NCI-H1417 (cell line): Measurements from ENCODE around the gene CNTNAP4.

Experiments used
- DNase-seq, 3 experiments: peaks; one replicate each; lab custom pipeline; 2025; lab: John Stamatoyannopoulos, UW

The CNTNAP4 gene

DNA sequence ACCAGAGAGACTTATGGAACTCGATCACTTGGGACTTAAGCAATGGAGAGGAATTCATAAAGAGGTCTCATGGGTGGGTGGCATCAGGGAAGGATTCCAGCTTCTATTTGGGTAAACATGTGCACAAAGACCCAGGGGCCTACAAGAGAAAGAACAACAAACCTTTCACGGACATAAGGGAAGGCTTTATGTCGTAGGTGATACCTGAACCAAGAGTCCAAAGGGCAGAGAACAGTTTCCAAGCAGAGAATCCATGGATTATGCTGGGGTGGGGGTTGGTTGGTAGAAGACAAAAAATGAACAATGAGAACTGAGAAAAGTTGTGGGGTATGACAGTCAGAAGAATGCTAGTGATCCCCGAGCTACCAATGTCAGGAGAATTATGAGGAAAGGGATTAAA, 119.8 kb downstream of the CNTNAP4 start:
- no peak for DNase-seq

DNA sequence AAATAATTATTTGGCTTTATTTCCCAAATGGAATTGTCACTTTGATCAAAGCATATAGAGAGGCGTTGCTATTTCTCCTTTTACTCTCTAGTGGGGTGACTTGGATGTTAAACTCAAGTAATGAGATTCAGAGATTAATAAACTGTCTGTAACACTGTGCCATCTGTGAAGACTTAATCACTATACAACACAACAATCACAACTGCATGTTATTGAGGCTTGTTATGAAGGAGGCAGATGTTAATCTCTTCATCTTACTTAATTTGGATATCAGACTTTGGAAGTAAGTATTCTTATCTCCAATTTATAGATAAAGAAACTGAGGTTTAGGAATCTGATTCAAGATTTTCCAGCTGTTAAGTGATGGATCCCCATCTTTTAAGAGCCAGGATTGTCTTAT, 132.5 kb downstream of the CNTNAP4 start:
- DNase-seq: no peak

DNA sequence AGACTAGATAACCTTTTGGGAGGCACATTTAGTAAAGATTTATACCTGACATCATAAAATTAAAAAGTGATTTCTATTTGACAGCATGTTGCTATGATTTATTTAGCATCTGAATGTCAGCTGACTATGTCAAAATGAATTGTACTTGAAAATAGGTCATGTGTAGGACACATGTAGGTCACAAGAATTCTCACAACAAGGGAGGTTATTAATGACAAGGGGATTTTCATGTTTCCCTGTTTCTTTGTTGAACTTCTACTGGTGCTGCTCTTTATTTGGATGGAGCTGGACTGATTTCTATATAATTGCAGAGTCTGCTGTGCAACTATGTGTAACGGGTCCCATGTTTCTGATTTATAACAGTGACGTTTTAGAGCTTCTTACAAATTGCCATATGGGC, 144.4 kb downstream of the CNTNAP4 start:
- DNase-seq: no peak

GRCh38 chr16:76428858-76429257, 151.7 kb downstream of the CNTNAP4 start:
- no peak for DNase-seq

DNA sequence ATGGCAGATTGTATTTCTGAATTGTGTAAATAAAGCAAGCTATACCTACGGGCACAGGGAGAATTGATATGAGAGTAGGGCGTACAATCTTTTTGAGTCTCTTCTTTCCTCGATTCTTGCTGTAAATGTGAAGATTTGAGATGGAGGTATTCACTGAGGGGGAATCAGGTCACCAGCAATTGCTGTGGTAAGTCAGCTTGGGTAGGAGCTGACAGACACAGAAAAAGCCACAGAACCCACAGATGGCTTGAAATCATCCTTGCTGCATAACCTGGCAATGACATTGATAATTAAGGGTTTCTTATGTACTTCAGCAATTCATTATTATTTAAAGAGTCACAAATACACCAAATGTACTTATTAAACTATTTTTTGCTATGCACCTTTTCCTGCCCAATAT, 164.2 kb downstream of the CNTNAP4 start:
- no peak for DNase-seq

DNA sequence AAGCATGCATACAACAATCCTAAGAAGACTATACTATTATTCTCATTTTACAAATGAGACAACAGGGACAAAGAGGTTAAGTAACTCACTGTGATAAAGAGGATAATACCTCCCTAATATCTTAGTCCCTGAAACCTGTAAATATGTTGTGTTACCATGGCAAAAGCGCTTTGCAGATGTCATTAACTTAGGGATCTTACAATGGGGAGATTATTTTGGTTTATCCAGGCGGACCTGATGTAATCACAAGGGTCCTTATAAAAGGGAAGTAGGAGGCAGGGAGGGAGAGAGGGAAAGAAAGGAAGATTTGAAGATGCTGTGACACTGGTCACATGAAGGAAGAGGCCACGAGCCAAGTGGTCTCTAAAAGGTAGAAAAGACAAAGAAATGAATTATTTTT, 164.7 kb downstream of the CNTNAP4 start:
- DNase-seq: peak in 1 of 3 experiments; percentile 25

GRCh38 chr16:76443973-76444372, 166.8 kb downstream of the CNTNAP4 start:
- no peak for DNase-seq

- DNase-seq: no peak
Measured at GRCh38 chr16:76444832-76445231, 167.6 kb downstream of the CNTNAP4 start.

DNA sequence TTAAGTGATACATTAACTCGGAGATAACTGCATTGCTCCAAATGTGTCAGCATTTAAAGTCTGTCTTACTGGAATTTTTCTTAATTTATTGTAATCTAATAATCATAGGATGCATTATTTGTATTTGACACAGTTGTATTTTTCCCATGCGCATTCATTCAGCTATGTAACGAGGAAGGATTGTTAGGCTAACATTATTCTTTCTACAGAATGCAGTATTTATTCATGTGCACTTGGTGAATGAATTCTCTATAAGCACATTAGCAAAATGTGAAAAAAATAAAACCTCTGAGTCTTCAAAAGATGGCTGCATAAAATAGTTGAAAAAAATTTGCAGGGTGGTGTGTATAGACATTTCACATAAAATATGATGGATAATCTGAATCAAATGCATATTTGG, 168.6 kb downstream of the CNTNAP4 start:
- no peak for DNase-seq

DNA sequence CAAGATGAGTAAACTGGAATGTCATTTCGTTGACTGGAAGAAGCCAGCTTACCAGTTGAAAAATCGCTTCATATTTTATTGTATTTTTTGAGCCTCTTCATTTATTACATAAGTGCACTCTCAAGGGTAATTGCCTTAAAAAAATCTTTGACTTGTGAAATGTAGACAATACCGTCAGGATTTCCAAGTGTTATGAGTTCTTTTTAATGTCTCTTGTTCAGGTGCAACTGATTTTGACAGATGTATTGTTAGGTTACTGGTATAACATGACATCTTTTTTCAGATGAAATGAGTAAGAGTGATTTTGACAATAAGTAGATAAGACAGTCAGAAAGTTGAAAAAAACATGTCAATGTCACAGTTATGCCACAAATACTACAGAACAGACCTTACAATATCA, 169.1 kb downstream of the CNTNAP4 start:
- no peak for DNase-seq

DNA sequence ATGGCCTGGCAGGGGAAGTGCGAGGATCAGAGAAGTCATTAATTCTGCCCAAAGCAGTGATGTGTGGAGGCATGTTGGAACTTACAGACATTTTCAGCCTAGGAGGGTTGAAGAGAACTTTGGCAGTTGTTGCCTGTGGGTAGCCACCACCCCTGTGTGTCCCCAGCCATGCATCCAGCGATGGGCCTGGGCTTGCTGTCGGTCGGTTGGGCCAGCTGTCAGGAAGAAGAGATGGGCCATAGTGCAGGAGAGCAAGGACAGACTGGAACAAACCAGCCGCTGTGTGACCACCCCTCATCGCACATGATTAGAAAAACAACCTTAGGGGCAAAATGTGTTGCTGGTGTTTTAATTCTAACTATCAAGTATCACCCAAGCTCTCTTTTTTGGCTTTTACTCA, 173.7 kb downstream of the CNTNAP4 start:
- DNase-seq: no peak

DNA sequence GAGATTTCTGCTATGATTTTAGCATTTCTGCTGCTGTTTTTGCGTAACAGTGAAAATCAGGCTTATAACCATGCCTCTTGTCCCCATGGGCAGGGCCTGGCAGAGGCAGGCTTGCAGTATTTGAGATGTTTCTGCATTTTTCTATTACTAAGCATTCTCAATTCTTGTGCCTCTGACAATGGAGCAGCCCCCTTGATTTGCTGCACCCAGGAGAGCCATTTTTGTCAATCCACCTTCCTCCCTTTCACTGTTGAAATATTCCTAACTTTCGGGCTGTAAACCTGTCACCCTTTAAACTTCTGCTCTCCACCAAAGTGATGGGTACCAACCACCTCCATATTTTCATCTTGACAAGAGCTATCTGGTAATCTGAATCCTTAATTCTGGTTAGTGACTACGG, 178.1 kb downstream of the CNTNAP4 start:
- DNase-seq: no peak

- DNase-seq: no peak
Measured at GRCh38 chr16:76456016-76456415, 178.8 kb downstream of the CNTNAP4 start.

DNA sequence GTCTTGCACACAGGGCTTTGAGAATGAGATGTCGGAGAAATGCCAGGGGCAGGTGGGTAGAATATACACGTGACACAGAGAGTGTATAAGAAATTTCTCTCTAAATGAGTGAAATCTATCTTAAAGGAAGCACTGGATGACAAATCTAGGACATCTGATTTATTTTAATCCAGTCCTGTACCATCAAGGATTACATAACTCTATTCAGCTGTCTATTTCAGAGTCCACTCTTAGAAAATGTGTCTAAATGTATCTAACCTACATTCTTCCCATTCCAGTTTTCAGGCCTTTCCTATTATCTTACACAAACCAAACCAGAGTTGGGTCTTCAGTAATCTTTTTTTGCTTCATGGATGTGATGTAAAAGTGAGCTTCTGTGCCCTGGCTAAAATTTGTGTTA, 181.9 kb downstream of the CNTNAP4 start:
- no peak for DNase-seq

GRCh38 chr16:76461836-76462235, 184.6 kb downstream of the CNTNAP4 start:
- DNase-seq: no peak

- no peak for DNase-seq
Measured at GRCh38 chr16:76464955-76465620, 187.9 kb downstream of the CNTNAP4 start.

DNA sequence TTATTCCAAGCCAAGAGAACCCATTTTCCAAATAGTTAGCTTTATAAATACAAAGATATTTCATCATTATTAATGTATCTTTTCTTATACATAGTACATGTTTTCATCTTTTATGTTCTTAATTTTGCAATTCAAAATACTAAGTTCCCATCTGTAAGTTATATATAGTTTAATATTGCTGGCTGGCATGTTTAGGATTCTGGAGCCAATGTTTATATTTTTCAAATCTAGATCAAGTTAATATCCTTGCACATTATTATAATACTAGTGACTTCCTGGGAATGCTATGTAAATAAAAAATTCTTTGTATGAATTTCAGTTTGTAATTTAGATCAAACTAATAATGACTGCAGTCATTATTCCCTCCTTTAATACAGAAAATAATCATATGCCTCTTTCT, 189.7 kb downstream of the CNTNAP4 start:
- DNase-seq: no peak

- DNase-seq: no peak
Measured at GRCh38 chr16:76474048-76474447, 196.8 kb downstream of the CNTNAP4 start.

- no peak for DNase-seq
Measured at GRCh38 chr16:76478105-76478504, 200.9 kb downstream of the CNTNAP4 start.

- no peak for DNase-seq
Measured at GRCh38 chr16:76483307-76483909, 206.2 kb downstream of the CNTNAP4 start.

DNA sequence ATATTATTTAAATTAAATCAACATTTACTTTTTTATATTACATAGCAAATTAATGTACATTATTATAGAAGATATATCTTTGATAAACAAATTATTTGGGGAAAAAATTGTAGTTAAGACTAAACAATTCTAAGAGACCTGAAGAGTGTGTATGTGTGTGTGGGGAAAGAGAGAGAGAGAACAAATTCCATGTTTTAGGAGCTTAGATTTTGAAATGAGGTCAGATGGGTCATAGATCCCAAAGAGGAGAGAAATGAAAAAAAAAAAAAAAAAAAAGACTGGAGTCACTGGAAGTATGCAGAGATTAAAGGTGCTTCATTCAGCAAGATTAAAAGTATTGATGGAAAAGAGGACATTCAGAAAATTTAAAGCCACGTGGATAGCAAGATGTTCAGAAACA, 206.8 kb downstream of the CNTNAP4 start:
- DNase-seq: no peak

- no peak for DNase-seq
Measured at GRCh38 chr16:76486740-76487139, 209.5 kb downstream of the CNTNAP4 start.

DNA sequence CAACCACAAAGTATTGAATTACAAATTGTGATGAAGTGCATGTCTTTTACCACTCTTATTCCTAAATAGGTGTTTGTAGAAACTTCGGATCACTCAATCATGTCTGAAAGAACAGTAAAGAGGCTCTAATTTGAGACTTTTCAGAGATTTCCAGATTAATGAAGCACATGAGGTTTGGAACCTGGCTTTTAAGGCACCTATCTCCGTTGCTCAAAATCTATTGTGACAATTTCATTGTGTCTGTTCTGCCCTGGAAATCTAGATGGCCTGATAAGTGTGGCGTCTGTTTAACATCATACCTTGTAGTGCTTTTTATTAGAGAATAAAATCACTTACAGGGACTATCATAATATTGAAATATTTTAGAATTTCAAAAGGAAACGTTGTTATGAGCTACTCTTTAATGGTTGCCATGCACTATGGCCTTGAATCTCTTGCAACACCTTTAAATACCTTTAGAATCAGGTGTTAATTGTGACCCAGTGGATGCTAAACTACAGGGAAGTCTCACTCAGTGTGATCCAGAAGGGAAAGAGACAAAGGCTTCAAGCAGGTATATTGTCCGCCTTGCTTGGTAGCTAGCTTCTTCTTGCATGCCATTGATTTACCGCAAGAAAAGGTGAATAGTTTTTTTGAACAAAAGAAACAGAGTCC, 210.3 kb downstream of the CNTNAP4 start:
- DNase-seq: no peak

DNA sequence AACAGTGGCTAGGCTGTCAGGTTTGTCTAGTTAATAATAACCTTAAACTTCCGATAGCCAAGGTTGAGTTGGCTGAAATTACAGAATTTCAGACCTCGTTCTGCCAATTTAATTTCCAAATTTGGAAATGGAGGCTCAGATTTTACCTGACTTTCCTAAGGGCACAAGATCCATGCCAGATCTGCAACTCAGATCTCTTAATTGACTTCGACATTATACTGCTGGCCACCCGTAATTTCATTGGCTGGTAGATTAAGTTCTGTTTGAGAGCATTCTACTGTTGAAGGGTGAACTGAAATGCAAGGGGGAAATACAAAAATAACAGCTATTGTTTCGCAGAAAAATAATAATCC, 210.8 kb downstream of the CNTNAP4 start:
- no peak for DNase-seq
